GM23248 (cell line): ENCODE data around the gene WFIKKN1.

Source experiments
- EZH2 ChIP-seq: fragments of 200-600 bp; sonication (generic); IDR thresholded peaks from 2 replicates; pipeline ENCODE4 v1.6.1; 2018; ENCODE audit warnings: antibody characterized with exemption, mild to moderate bottlenecking; ENCODE audit not compliant: insufficient read depth, poor library complexity, severe bottlenecking
- EZH2phosphoT487 ChIP-seq: fragments of 200-600 bp; sonication (generic); IDR thresholded peaks from 2 replicates; pipeline ENCODE4 v1.6.1; 2018; ENCODE audit warnings: antibody characterized with exemption, moderate library complexity, mild to moderate bottlenecking, low read depth; ENCODE audit not compliant: insufficient read depth

DNA sequence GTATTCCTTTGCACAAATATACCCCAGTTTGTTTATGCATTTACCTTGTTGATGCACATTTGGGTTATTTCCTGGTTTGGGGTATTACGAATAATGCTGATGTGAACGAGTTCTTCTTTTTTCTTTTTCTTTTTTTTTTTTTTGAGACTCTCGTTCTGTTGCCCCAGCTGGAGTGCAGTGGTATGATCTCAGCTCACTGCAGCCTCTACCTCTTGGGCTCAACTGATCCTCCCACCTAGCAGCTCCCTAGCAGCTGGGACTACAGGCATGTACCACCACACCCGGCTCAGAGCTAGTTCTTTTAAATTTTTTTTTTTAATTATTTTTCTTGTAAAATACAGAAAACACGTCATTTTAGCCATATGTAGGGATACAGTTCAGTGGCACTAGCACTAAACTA is 26.9 kb upstream of the WFIKKN1 start:
- TF ChIP-seq EZH2 (no peak), EZH2phosphoT487 (no peak)
